LNCaP clone FGC (cell line): ENCODE data around the gene MTIF3.

Source experiments
- DNase-seq: peaks from one replicate; pipeline ENCODE4 v3.0.0-alpha.2; 2011; ENCODE audit warnings: low read depth
- H3K4me3 ChIP-seq: 2 replicates; pipeline ENCODE4 v1.5.1; 2011; ENCODE audit warnings: mild to moderate bottlenecking, low read depth, low read length, control low read depth
- CTCF ChIP-seq: IDR thresholded peaks from 2 replicates; pipeline ENCODE4 v1.5.1; 2012; ENCODE audit warnings: mild to moderate bottlenecking; ENCODE audit not compliant: control insufficient read depth, insufficient read depth; ENCODE audit errors: extremely low read depth

Gene MTIF3

GRCh38 chr13:27449936-27450828 is at the start of gene MTIF3:
MTIF3 (minus strand) TSS chr13:27450564; CDS start chr13:27440448, 10,116 bp downstream.
- DNase-seq, result peak; percentile 81
- TF ChIP-seq CTCF, result no peak

GRCh38 chr13:27497563-27498230 is 47.3 kb upstream of the MTIF3 start:
- no peak overlapping the region for H3K4me3 ChIP-seq
- no peak for TF ChIP-seq CTCF
- no peak for DNase-seq

More at GRCh38 chr13:27449936-27450828, at the start of gene MTIF3:
- H3K4me3 ChIP-seq, result peak within 1 kb of the TSS; percentile 85

GRCh38 chr13:27496536-27497273 is 46.3 kb upstream of the MTIF3 start:
- TF ChIP-seq CTCF, result no peak
- H3K4me3 ChIP-seq, result no peak overlapping the region
- DNase-seq, result no peak

- no peak for DNase-seq
- H3K4me3 ChIP-seq, result no peak overlapping the region
- TF ChIP-seq CTCF, result no peak
These were observed 45.6 kb upstream of the MTIF3 start for GRCh38 chr13:27496006-27496405.

GRCh38 chr13:27495551-27495950 is 45.2 kb upstream of the MTIF3 start:
- no peak overlapping the region for H3K4me3 ChIP-seq
- DNase-seq, result no peak
- no peak for TF ChIP-seq CTCF

- H3K4me3 ChIP-seq, result no peak overlapping the region
- no peak for TF ChIP-seq CTCF
- DNase-seq, result no peak
These were observed 43.6 kb upstream of the MTIF3 start for GRCh38 chr13:27493981-27494380.
